ENCODE measurements around the gene CACNA2D3. TPM values are rescaled to one million over a fixed set of nuclear protein-coding genes. Genes with fewer than 3 reads are reported as not detected.

CACNA2D3 gene
- polyA plus RNA-seq, 1 donor from 2014 or later = 26.2 TPM

- Histone ChIP-seq H3K9me3 (ENCODE audit: low read length) (no peaks in the 10 kb centered on the region), H3K79me2 (replicated peaks; ENCODE audit: insufficient read depth, low read length) (no peaks in the 10 kb centered on the region), H3K27ac (ENCODE audit: low read length) (no peak overlapping the region), H3K4me2 (ENCODE audit: low read length) (no peak overlapping the region), H3K4me3 (ENCODE audit: low read length) (no peak overlapping the region), H4K20me1 (ENCODE audit: insufficient read depth) (no peaks in the 10 kb centered on the region), H3K36me3 (ENCODE audit: insufficient read depth, low read length) (no peaks in the 10 kb centered on the region), H3K9ac (ENCODE audit: low read length) (no peak overlapping the region), H3K9me2 (ENCODE audit: insufficient read depth, low read length) (no peaks in the 10 kb centered on the region), H2AFZ (ENCODE audit: low read depth, low read length) (no peak overlapping the region), H3K27me3 (ENCODE audit: insufficient read depth, low read depth, low read length) (no peaks in the 10 kb centered on the region), H3F3A (ENCODE audit: insufficient read depth, low read length, poor library complexity, severe bottlenecking) (no peaks in the 10 kb centered on the region)
- TF ChIP-seq TAF1 (IDR thresholded peaks at IDR 0.05; ENCODE audit: low read depth) (no peak), POLR2AphosphoS5 (IDR thresholded peaks at IDR 0.05) (no peak), EZH2 (IDR thresholded peaks at IDR 0.05; ENCODE audit: borderline replicate concordance, insufficient read depth, low read length, poor library complexity, severe bottlenecking) (no peak), CTCF (IDR thresholded peaks at IDR 0.05; ENCODE audit: poor library complexity, severe bottlenecking) (no peak), RAD21 (conservative IDR thresholded peaks at IDR 0.05) (no peak)
Measured at GRCh38 chr3:54900838-54901591, 778.7 kb downstream of the CACNA2D3 start.

DNA sequence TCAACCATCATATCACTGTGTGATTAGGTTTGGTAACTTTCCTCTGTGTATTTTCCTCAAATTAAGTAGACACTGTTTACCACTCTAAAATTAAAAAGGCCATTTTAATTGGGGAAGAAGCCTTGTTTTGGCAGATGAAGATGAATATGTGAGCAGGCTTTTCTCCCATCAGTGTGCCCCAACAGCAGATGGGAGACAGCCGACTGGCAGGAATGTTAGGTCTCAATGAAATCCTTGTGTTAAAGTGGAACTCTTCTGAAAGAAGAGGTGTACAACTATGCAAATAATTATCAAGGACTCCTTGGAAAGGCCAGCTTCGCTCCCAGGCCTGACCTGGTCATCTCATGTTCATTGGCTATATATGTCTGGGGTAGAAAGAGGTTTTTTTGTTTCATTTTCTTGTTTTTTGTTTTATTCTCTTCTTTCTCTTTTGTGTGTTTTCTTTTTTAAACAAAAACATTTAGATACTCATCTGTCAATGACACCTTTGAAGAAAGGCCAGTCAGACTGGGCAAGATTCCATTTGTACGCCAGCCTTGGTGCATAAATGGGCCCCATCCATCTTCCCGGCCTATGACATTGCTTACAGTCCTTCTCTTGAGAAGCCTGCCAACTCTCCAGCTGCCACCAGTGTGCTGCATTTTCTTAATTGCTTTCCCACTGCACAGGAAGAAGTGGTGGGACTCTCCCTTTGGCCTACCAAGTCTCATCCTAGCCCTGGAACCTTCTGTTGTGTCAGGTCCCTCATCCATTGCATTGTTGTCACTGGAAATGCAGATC is 779.7 kb downstream of the CACNA2D3 start:
- H3K9me3 ChIP-seq (ENCODE audit: low read length) = no peaks in the 10 kb centered on the region
- H3K4me3 ChIP-seq (ENCODE audit: low read length) = no peak overlapping the region
- no peaks in the 10 kb centered on the region for H3K9me2 ChIP-seq (ENCODE audit: insufficient read depth, low read length)
- no peaks in the 10 kb centered on the region for H3K79me2 ChIP-seq (replicated peaks; ENCODE audit: insufficient read depth, low read length)
- no peak overlapping the region for H3K4me2 ChIP-seq (ENCODE audit: low read length)
- H3K27me3 ChIP-seq (ENCODE audit: insufficient read depth, low read depth, low read length) = no peaks in the 10 kb centered on the region
- no peak overlapping the region for H3K27ac ChIP-seq (ENCODE audit: low read length)
- no peak for TF ChIP-seq MXI1 (conservative IDR thresholded peaks at IDR 0.05; ENCODE audit: poor library complexity, severe bottlenecking)
- TF ChIP-seq POLR2AphosphoS5 (IDR thresholded peaks at IDR 0.05) = no peak
- TF ChIP-seq TAF1 (IDR thresholded peaks at IDR 0.05; ENCODE audit: low read depth) = no peak
- no peak for TF ChIP-seq EP300 (conservative IDR thresholded peaks at IDR 0.05; ENCODE audit: poor library complexity, severe bottlenecking)
- TF ChIP-seq EZH2 (IDR thresholded peaks at IDR 0.05; ENCODE audit: borderline replicate concordance, insufficient read depth, low read length, poor library complexity, severe bottlenecking) = no peak
- no peaks in the 10 kb centered on the region for H3K36me3 ChIP-seq (ENCODE audit: insufficient read depth, low read length)
- no peak overlapping the region for H3K9ac ChIP-seq (ENCODE audit: low read length)
- no peaks in the 10 kb centered on the region for H3F3A ChIP-seq (ENCODE audit: insufficient read depth, low read length, poor library complexity, severe bottlenecking)
- H4K20me1 ChIP-seq (ENCODE audit: insufficient read depth) = no peaks in the 10 kb centered on the region
- H2AFZ ChIP-seq (ENCODE audit: low read depth, low read length) = no peak overlapping the region

- no peak overlapping the region for H2AFZ ChIP-seq (ENCODE audit: low read depth, low read length)
- no peak for TF ChIP-seq SMC3 (conservative IDR thresholded peaks at IDR 0.05; ENCODE audit: poor library complexity)
Measured at GRCh38 chr3:54905261-54905888, 783.0 kb downstream of the CACNA2D3 start.

More at GRCh38 chr3:54905261-54905888, 783.0 kb downstream of the CACNA2D3 start:
- Histone ChIP-seq H3K4me3 (ENCODE audit: low read length) (no peak overlapping the region), H3F3A (ENCODE audit: insufficient read depth, low read length, poor library complexity, severe bottlenecking) (no peaks in the 10 kb centered on the region), H3K27ac (ENCODE audit: low read length) (no peak overlapping the region), H3K27me3 (ENCODE audit: insufficient read depth, low read depth, low read length) (no peaks in the 10 kb centered on the region), H3K79me2 (replicated peaks; ENCODE audit: insufficient read depth, low read length) (no peaks in the 10 kb centered on the region), H3K9me3 (ENCODE audit: low read length) (no peaks in the 10 kb centered on the region), H3K4me2 (ENCODE audit: low read length) (no peak overlapping the region), H3K9me2 (ENCODE audit: insufficient read depth, low read length) (no peaks in the 10 kb centered on the region), H4K20me1 (ENCODE audit: insufficient read depth) (no peaks in the 10 kb centered on the region), H3K9ac (ENCODE audit: low read length) (no peak overlapping the region), H3K36me3 (ENCODE audit: insufficient read depth, low read length) (no peaks in the 10 kb centered on the region)

Measured in neural cell (in vitro differentiated cells).